ENCODE data around the gene ERVH48-1. TPM values are rescaled to one million over a fixed set of nuclear protein-coding genes. Genes with fewer than 3 reads are reported as not detected.

The ERVH48-1 gene
- not detected in 2 replicates for total RNA-seq (2021)
- Bru-seq, nascent RNA = not detected
- BruChase-seq, experiment 1, labeled RNA remaining after a 2-hour chase = percentile 7 among the genes with signal in this experiment
- BruChase-seq, experiment 2, labeled RNA remaining after a 6-hour chase = percentile 12 among the genes with signal in this experiment
- long read RNA-seq = 0 reads

DNA sequence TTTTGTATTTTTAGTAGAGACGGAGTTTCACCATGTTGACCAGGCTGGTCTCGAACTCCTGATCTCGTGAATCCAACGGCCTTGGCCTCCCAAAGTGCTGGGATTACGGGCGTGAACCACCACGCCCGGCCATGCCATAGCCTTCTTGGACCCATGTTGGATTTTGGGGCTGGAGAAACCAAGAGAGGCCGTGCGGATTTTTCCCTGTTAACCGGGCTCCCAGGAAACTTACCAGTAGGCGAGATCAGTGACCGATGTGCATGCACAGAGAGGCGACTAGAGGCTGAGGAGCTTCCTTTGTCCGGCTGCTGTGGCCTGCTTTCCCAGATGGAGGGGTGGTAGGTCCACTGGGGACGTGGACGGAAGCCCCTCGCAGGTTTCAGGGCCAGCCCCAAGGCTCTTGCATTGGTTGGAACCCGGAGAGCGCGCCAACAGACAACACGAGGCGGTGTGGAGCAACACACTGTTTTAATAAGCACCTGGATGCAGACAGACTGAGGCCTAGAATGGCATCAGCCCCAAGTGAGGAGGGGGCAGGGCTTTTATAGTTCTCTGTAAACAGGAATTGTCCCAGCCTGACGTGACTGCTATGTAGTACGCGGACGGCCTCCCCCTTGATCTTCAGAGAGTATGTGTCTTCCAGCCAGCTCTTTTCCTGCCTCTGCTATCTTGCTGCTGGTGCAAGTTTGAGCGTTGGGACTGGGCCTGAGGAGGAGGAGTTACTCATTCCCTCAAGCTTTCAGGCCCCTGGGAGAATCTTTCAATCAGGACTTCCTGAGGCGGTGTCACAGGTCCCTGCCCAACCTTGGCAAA lies at the start of gene ERVH48-1:
ERVH48-1 (minus strand) TSS at position 517 of the 813 bp plus-strand sequence. CDS start 6,624 bp downstream, outside the sequence.
- CTCF ChIA-PET = no interaction called here
- Histone ChIP-seq H3K4me3 (no peak within 1 kb of the TSS), H3K4me1 (replicated peaks; ENCODE audit: insufficient read depth) (peaks cover 8% of the 10 kb centered on the region), H3K36me3 (ENCODE audit: low read depth) (no peaks in the 10 kb centered on the region), H3K9me3 (ENCODE audit: insufficient read depth, low read depth) (no peaks in the 10 kb centered on the region), H4K20me1 (ENCODE audit: insufficient read depth) (no peaks in the 10 kb centered on the region), H2AFZ (no peak within 1 kb of the TSS), H3F3A (ENCODE audit: insufficient read depth, low read depth) (no peaks in the 10 kb centered on the region), H3K4me2 (no peak within 1 kb of the TSS), H3K27ac (no peak within 1 kb of the TSS), H3K27me3 (ENCODE audit: insufficient read depth, low read depth) (no peaks in the 10 kb centered on the region), H3K9me2 (ENCODE audit: insufficient read depth) (no peaks in the 10 kb centered on the region), H3K79me2 (ENCODE audit: low read depth) (no peaks in the 10 kb centered on the region)
- DNase-seq = no peak
- TF ChIP-seq, protein P1, sequence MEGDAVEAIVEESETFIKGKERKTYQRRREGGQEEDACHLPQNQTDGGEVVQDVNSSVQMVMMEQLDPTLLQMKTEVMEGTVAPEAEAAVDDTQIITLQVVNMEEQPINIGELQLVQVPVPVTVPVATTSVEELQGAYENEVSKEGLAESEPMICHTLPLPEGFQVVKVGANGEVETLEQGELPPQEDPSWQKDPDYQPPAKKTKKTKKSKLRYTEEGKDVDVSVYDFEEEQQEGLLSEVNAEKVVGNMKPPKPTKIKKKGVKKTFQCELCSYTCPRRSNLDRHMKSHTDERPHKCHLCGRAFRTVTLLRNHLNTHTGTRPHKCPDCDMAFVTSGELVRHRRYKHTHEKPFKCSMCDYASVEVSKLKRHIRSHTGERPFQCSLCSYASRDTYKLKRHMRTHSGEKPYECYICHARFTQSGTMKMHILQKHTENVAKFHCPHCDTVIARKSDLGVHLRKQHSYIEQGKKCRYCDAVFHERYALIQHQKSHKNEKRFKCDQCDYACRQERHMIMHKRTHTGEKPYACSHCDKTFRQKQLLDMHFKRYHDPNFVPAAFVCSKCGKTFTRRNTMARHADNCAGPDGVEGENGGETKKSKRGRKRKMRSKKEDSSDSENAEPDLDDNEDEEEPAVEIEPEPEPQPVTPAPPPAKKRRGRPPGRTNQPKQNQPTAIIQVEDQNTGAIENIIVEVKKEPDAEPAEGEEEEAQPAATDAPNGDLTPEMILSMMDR (conservative IDR thresholded peaks at IDR 0.05) = no peak
- TF ChIP-seq EZH2 (IDR thresholded peaks at IDR 0.05; ENCODE audit: low read depth) = no peak
- intact Hi-C loops (cut with micrococcal nuclease; ENCODE audit: unreplicated experiment) = no loop called here
- BruUV-seq (replicated peaks) = no TSS peak
- POLR2A ChIA-PET (ENCODE audit: unreplicated experiment) = no interaction called here

DNA sequence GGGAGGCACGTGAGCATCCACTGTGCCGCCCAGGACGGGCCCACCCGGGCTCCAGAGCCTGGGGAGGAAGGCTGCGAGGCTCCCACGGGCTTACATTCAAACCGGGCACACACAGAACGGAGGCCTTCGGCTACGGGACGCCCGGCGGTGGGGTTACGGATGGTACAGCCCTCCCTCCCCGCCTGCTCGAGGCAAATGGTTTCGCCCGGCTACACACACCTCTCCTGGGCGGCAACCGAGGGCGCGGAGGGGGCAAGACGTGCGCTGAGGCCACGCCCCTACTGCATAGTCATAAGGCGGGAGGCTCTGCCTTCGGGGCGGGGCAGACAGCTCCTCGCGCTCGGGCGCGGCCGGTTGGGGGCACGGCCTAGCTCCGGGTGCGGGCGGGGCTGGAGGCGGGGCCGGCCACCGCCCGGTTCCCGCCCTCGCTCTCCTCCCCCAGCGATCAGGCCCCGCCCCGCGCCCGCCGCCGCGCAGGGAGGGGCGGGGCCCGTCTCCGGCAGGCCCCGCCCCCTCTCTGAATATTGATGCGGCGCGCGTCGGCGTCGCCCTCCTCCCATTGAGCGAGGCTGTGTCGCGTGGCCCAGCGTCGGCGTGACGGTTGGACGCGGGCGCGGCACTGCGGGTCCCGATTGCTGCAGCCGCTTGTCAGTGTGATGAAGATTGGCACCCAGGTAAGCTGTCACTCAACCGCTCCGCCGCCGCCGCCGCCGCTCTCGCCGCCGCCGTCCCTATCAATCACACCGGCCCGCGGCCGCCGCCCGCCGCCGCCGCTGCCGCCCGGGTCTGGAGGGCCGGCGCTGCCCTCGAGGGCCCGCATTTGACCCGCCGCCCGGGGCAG lies 48.8 kb upstream of the ERVH48-1 start, which contains the start of gene PKNOX1:
PKNOX1 (plus strand) TSS at position 572 of the 841 bp plus-strand sequence. CDS start 29,820 bp downstream, outside the sequence.
- Histone ChIP-seq H3K36me3 (ENCODE audit: low read depth) (0 out of 2 replicates have a peak, but pooled peaks cover 5% of the 10 kb centered on the region), H4K20me1 (ENCODE audit: insufficient read depth) (no peaks in the 10 kb centered on the region), H3K27me3 (ENCODE audit: insufficient read depth, low read depth) (no peaks in the 10 kb centered on the region), H3F3A (ENCODE audit: insufficient read depth, low read depth) (0 out of 2 replicates have a peak, but pooled peaks cover 5% of the 10 kb centered on the region), H3K79me2 (ENCODE audit: low read depth) (peaks cover 31% of the 10 kb centered on the region), H3K27ac (peak within 1 kb of the TSS; percentile 67), H3K4me2 (peak within 1 kb of the TSS; percentile 93), H3K9me3 (ENCODE audit: insufficient read depth, low read depth) (no peaks in the 10 kb centered on the region), H3K9me2 (ENCODE audit: insufficient read depth) (no peaks in the 10 kb centered on the region), H2AFZ (peak within 1 kb of the TSS; percentile 93), H3K4me1 (replicated peaks; ENCODE audit: insufficient read depth) (peaks cover 18% of the 10 kb centered on the region), H3K4me3 (peak within 1 kb of the TSS; percentile 81)
- TF ChIP-seq, protein P1 (conservative IDR thresholded peaks at IDR 0.05) = no peak
- TF ChIP-seq EZH2 (IDR thresholded peaks at IDR 0.05; ENCODE audit: low read depth) = no peak
- peak; percentile 87 to 97 for DNase-seq
- no TSS peak for BruUV-seq (replicated peaks)
- ChIA-PET CTCF (no interaction called here), POLR2A (ENCODE audit: unreplicated experiment) (interaction anchor here (0.5 to 0.7 kb wide), 3 partner anchors 11 to 80 kb away, joined by 3 to 13 read pairs (median 3); no protein-coding TSS in a partner anchor)
- intact Hi-C loops (cut with micrococcal nuclease; ENCODE audit: unreplicated experiment) = loop anchor here (1.0 kb wide), 1 partner anchor 19 kb away; no protein-coding TSS in a partner anchor
